ENCODE measurements around the gene BRMS1.

- TF ChIP-seq CTCF (IDR thresholded peaks at IDR 0.05), result no peak
- TF ChIP-seq POLR2A (IDR thresholded peaks at IDR 0.05), result no peak
- TF ChIP-seq POLR2AphosphoS5 (IDR thresholded peaks at IDR 0.05), result no peak
- no peak for TF ChIP-seq EP300 (IDR thresholded peaks at IDR 0.05)
Measured at GRCh38 chr11:66314561-66315497, 30.1 kb downstream of the BRMS1 start.
